Stimulated activated CD4-positive, alpha-beta T cell treated with anti-CD3 and anti-CD28 coated beads, Interleukin-2, amount 100 ng/mL, for 24 hours (primary cell): ENCODE results near the gene TEX48.

Experiments used
- DNase-seq, 2 donors: peaks; one replicate each; pipeline ENCODE4 v3.0.0-alpha.2; 2020

Gene TEX48

DNA sequence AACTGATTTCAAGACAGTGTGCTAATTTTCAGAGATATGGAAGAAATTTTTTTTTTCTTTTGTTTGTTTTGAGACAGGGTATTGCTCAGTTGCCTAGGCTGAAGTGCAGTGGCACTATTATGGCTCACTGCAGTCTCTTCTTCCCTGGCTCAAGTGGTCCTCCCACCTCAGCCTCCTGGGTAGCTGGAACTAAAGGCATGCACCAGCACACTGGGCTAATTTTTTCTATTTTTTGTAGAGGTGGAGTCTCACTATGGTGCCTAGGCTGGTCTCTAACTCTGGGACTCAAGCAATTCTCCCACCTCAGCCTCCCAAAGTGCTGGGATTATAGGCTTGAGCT, 9.9 kb upstream of the TEX48 start:
- no peak for DNase-seq

GRCh38 chr9:114691046-114691955, 9.3 kb upstream of the TEX48 start:
- peak; percentile 67 to 76 for DNase-seq

DNA sequence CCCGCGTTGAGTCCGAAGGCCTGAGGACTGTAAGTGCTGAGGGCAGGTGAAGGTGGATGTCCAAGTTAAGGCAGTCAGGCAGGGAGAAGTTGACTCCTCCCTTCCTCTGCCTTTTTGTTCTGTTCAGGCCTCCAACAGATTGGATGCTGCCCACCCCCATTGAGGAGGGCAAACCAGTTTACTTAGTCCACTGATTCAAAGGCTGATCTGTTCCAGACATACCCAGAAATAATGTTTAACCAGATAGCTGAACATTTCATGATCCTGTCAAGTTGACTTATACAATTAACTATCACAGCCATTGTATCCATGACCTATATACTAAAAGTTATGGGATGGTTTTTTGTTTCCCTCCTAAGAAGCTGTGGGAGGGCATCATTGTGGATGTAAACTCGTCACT, 8.3 kb upstream of the TEX48 start:
- DNase-seq, result no peak

DNA sequence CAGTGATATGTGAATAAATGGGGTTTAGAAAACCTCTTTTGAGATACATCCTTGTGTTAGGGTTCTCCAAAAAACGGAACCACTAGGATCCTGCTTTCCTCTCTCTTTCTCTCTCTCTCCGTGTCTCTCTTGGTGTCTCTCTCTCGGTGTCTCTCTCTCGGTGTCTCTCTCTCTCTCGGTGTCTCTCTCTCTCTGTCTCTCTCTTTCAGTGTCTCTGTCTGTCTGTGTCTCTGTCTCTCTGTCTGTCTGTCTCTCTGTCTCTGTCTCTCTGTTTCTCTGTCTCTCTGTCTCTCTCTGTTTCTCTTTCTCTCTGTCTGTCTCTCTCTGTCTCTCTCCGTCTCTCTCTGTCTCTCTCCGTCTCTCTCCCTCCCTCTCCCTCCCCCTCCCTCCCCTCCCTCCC, 7.8 kb upstream of the TEX48 start:
- DNase-seq, result no peak

- DNase-seq, result no peak
These were observed 7.1 kb upstream of the TEX48 start for GRCh38 chr9:114688909-114689610.

DNA sequence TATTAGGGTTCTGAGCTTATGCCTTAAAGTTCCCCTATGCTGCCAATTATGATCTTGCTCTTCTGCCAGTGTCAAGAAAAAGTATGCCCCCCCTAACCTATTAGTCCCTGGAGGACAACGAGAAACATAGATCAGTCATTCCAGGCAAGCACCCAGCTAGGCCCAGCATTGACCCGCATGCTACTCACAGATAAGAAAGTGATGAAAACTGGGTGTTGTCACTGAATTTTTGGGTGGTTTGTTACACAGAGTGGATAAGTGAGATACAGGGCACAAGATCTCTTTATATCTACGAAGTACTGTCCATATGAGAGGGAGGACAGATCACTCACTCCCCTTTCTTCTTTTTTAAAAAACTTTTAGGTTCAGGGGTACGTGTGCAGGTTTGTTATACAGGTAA, 6.4 kb upstream of the TEX48 start:
- DNase-seq, result no peak

DNA sequence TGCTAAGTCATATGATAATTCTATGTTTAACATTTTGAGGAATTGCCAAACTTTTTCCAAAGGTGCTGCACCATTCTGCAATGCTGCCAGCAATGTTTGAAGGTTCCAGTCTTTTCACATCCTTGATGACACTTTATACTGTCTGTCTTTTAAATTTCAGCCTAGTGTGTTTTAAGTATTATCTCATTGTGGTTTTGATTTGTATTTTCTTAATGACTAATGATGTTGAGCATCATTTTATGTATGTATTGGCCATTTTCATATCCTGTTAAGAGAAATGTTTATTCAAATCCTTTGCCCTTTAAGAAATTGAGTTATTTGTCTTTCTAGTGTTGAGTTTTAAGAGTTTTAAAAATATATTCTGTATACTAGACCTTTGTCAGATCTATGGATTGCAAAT, 5.0 kb upstream of the TEX48 start:
- no peak for DNase-seq

- DNase-seq, result no peak
These were observed 4.0 kb upstream of the TEX48 start for GRCh38 chr9:114685951-114686350.

DNA sequence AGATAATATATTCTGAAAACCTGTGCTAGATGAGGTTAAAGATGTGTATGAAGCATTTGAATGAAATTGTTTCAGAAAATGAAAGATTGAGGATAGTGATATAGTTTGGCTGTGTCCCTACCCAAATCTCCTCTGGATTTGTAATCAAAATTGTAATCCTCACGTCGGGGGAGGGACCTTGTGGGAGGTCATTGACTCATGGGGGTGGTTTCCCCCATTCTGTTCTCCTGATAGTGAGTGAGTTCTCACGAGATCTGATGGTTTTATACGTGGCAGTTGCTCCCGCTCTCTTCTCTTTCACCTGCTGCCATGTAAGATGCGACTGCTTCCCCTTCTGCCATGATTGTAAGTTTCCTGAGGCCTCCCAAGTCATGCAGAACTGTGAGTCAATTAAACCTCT, 2.0 kb upstream of the TEX48 start:
- DNase-seq, result peak; percentile 34 to 36

DNA sequence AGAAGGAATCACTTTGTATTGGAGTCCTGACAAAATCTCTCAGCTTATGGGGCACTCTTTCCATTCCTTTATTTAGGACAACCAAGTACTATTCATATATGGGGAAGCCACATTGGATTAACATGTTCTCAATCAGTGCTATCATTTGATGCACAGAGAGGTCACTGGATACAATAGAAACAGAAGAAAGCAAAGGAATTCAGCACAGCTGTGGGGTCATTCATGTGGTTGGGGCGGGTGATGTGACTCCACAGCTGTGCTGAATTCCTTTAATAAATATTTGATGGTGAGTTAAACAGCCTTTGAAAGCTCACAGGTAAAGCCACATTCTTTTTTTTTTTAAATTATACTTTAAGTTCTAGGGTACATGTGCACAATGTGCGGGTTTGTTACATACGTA, 854 bp upstream of the TEX48 start:
- DNase-seq, result no peak

GRCh38 chr9:114680259-114681001, 1.6 kb downstream of the TEX48 start:
- no peak for DNase-seq

DNA sequence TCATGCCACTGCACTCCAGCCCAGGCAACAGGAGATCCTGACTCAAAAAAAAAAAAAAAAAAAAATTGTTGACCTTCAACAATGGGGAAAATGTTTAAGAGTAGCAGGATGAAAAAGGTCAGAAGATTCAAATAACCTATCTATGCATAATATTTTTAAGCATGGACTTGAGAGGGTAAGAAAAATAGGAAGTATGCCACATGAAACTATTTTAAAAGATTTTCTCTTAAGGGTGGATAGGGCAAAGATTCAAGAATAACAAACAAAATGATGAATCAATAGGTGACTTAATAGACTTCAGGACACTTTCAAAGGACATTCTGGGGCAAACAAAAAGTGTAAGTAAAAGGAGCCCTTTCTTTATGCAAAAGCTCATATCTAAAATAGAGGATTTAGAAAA, 3.2 kb downstream of the TEX48 start:
- DNase-seq, result no peak

DNA sequence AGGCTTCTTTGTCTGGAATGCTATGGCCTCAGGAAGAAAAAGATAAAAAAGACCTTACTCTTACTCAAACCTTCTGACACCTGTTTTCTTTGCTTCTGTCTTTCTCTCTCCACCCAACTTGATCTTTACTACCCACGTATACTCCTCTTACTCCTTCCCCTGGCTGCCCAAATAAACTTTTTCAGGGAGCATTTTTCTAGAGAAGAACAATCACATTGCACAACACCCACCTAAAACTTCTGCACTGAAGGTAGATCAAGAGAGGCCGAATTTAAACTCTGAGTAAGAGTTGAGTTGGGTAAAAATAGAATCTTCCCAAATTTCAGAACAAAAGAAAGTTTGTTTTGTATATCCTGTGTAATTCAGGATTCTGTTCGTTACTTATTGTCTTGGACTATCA, 3.9 kb downstream of the TEX48 start:
- DNase-seq, result no peak

DNA sequence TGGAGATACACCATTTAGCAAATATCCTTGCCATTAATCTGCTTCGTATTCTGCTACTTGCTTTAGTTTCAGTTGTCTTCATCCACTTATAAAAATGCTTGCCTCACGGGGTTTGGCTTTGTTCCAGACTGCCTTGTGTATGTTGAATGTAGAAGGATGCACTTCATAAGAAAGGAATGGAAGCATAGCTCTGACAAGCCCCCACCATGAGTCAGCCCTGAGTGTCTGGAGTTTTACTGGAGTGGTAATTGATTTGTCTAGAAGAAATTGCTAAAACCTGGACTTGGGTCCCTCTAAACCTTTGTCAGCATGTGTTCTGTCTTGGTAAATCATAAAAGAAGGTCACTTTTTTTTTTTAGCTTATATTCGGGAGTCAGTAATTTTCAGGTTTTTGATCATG, 4.6 kb downstream of the TEX48 start:
- DNase-seq, result no peak

GRCh38 chr9:114676901-114677300, 5.1 kb downstream of the TEX48 start:
- DNase-seq, result no peak

DNA sequence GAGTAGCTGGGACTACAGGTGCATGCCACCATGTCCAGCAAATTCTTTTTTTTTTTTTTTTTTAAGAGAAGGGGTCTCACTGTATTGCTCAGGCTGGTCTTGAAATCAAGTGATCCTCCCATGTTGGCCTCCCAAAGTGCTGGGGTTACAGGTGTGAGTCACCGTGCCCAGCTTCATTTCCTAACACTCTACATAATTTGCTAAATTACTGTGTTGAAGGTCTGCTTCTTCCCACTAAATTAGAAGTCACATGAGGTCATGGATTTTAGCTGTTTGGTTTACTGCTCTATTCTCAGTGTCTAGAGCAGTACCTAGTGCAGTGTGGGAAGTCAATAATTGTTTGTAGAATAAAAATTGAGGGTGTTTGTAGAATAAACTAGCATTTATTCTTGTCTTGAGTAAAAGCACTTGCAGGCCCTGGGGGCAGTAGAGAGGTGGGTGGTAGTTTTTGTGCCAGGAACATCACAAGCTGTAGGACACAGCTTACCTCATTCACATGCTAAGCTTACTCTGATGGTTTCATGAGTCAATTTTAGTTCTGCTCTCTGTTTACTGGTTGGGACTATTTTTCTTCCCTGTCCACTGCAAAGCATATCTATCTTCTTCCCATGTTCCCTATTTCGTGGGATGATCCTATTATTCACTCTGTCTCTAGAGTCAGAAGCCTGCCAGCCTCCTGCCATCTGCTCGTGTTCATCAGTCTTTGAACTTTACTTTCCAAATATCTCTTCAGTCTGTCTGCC, 7.0 kb downstream of the TEX48 start:
- no peak for DNase-seq

DNA sequence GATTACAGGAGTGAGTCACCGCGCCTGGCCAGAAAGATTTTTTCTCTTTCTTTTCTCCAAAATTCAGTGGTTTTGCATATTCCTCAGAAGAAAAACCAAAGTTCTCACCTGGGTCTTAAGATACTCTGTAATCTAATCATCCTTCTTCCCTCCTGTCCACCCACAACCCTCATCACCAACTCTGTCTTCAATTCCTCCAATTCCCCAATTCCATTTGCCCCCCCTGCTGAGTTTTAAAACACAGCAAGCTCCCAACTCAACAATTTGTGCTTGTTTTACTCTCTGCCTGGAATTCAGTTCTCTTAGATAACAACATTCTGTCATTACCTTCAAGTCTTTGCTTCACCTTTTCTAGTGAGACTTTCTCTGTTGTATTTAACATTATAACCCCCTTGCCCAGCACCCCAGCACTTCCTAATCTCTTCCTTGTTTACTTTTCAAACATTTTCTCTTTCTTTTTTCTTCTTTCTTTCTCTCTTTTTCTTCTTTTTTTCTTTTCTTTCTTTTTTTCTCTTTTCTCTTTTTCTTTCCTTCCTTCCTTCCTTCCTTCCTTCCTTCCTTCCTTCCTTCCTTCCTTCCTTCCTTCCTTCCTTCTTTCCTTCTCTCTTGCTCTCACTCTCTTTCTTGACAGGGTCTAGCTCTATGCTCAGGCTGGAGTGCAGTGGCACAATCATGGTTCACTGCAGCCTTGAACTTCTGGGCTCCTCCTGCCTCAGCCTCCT, 7.8 kb downstream of the TEX48 start:
- no peak for DNase-seq

- DNase-seq, result no peak
These were observed 10.4 kb downstream of the TEX48 start for GRCh38 chr9:114671605-114672004.

- no peak for DNase-seq
These were observed 12.0 kb downstream of the TEX48 start for GRCh38 chr9:114669961-114670360.

GRCh38 chr9:114668146-114668545, 13.8 kb downstream of the TEX48 start:
- DNase-seq, result no peak

GRCh38 chr9:114666851-114667250, 15.1 kb downstream of the TEX48 start:
- DNase-seq, result no peak

GRCh38 chr9:114666401-114666800, 15.6 kb downstream of the TEX48 start:
- no peak for DNase-seq
